Right cardiac atrium (tissue), 5 donors: ENCODE data around the gene NEUROG1. TPM values are rescaled to one million over a fixed set of nuclear protein-coding genes. Genes with fewer than 3 reads are reported as not detected.
A peak's percentile ranks its signal among the peaks of the same experiment; 100 is the strongest.
"Not testable (repeated sequence)": the region's sequence is repeated elsewhere in the genome, so short reads cannot be mapped to it uniquely, and the experiment has no call there.

Source experiments
- ATAC-seq, 2 donors: fragments of 200-7000 bp; cut with Tn5 transposase; one replicate each; pipeline versions ENCODE4 v1.8.0 to v1.9.1; 2020; ENCODE audit warnings: moderate library complexity in 2 of 2, mild to moderate bottlenecking in 1 of 2
- DNase-seq, 3 donors: peaks; one replicate each; pipeline ENCODE4 v3.0.0-alpha.2; 2020
- H3K27ac ChIP-seq: one replicate; pipeline ENCODE4 v1.5.1; 2013; ENCODE audit warnings: mild to moderate bottlenecking, low read length, control low read depth, moderate library complexity
- H3K27me3 ChIP-seq: one replicate; pipeline ENCODE4 v1.6.1; 2013; ENCODE audit not compliant: control insufficient read depth, insufficient read depth
- H3K4me1 ChIP-seq: one replicate; pipeline ENCODE4 v1.6.1; 2013; ENCODE audit warnings: low read length; ENCODE audit not compliant: control insufficient read depth, insufficient read depth
- H3K4me3 ChIP-seq: one replicate; pipeline ENCODE4 v1.5.1; 2013; ENCODE audit warnings: low read length, control low read depth
- H3K9me3 ChIP-seq: one replicate; pipeline ENCODE4 v1.6.1; 2013; ENCODE audit warnings: low read length; ENCODE audit not compliant: control insufficient read depth
- WGBS: extraction: QIAGEN DNeasy Blood & Tissue Kit; methylation state at CpG from one replicate; pipeline ENCODE4 v1.1.7; 2013; 5-methylcytosine and 5-hydroxymethylcytosine counted together
- intact Hi-C, 4 donors: fragments of 100-400 bp; cut with DNase I; formaldehyde crosslinking; loops; one replicate each; pipeline versions ENCODE4 v1.11.0 to v1.14.0; 2022 to 2023
- polyA plus RNA-seq: library from polyadenylated mRNA; stranded (reverse); fragments of 200-250 nt; gene quantifications from one replicate; pipeline ENCODE4 v1.2.3, GENCODE V29; 2013
- total RNA-seq, 4 donors: library from RNA; stranded (reverse); fragmentation: NEBNext Ultra II Directional; extraction: Animal tissue kit (Norgen Biotek cat#: 25700); gene quantifications; one replicate each; pipeline ENCODE4 v1.2.1, GENCODE V29; 2021
- donor health status: healthy with polysubstance abuse.
- donor health status: DM: no; HTN: yes; CAD: no.
- donor health status: DM: no; HTN: no; CAD: no.
- donor health status: DM: no; HTN: yes; CAD: no; lungs with severe emphysema.
- donor health status: DM: yes; HTN: yes; CAD: no.

The NEUROG1 gene
- total and polyA plus RNA-seq, 5 donors: not detected

GRCh38 chr5:135505973-135506372 is 29.8 kb downstream of the NEUROG1 start:
- Histone ChIP-seq H3K4me1 (no peaks in the 10 kb centered on the region), H3K9me3 (no peaks in the 10 kb centered on the region), H3K27me3 (peaks cover 5% of the 10 kb centered on the region), H3K27ac (no peak overlapping the region), H3K4me3 (no peak overlapping the region)
- intact Hi-C loops: no loop called here
- DNase-seq: no peak
- 46% methylated on average over 2 of the region's 2 CpGs for WGBS
- ATAC-seq: no peak

- intact Hi-C loops: no loop called here
- no peaks in the 10 kb centered on the region for H3K9me3 ChIP-seq
- H3K4me1 ChIP-seq: no peaks in the 10 kb centered on the region
- no peak overlapping the region for H3K4me3 ChIP-seq
- no peak overlapping the region for H3K27ac ChIP-seq
- WGBS: 90% methylated on average over 3 of the region's 3 CpGs
- ATAC-seq (no peak), DNase-seq (no peak)
- H3K27me3 ChIP-seq: peaks cover 2% of the 10 kb centered on the region
Observed at GRCh38 chr5:135504376-135504775, 31.4 kb downstream of the NEUROG1 start.

- Histone ChIP-seq H3K27me3 (peaks cover 2% of the 10 kb centered on the region), H3K4me3 (no peak overlapping the region), H3K9me3 (no peaks in the 10 kb centered on the region), H3K27ac (no peak overlapping the region), H3K4me1 (no peaks in the 10 kb centered on the region)
- 70% methylated on average over 4 of the region's 4 CpGs for WGBS
- ATAC-seq: no peak
- intact Hi-C loops: no loop called here
- no peak for DNase-seq
Observed at GRCh38 chr5:135503871-135504270, 31.9 kb downstream of the NEUROG1 start.

- intact Hi-C loops: no loop called here
- WGBS: 76% methylated on average over 8 of the region's 8 CpGs
- H3K4me1 ChIP-seq: no peaks in the 10 kb centered on the region
- H3K27me3 ChIP-seq: peaks cover 2% of the 10 kb centered on the region
- ATAC-seq: no peak
- H3K27ac ChIP-seq: no peak overlapping the region
- H3K9me3 ChIP-seq: no peaks in the 10 kb centered on the region
- DNase-seq: no peak
- no peak overlapping the region for H3K4me3 ChIP-seq
Observed at GRCh38 chr5:135502836-135503520, 32.8 kb downstream of the NEUROG1 start.

- Histone ChIP-seq H3K4me3 (no peak overlapping the region), H3K27me3 (peaks cover 2% of the 10 kb centered on the region), H3K27ac (no peak overlapping the region), H3K4me1 (no peaks in the 10 kb centered on the region), H3K9me3 (no peaks in the 10 kb centered on the region)
- ATAC-seq (no peak), DNase-seq (no peak)
- 62% methylated on average over 2 of the region's 2 CpGs for WGBS
- intact Hi-C loops: no loop called here
Observed at GRCh38 chr5:135501965-135502364, 33.8 kb downstream of the NEUROG1 start.

- Histone ChIP-seq H3K4me3 (no peak overlapping the region), H3K27ac (no peak overlapping the region), H3K4me1 (no peaks in the 10 kb centered on the region), H3K9me3 (no peaks in the 10 kb centered on the region), H3K27me3 (peaks cover 2% of the 10 kb centered on the region)
- intact Hi-C loops: no loop called here
- ATAC-seq (no peak), DNase-seq (no peak)
- WGBS: 76% methylated on average over 2 of the region's 2 CpGs
Observed at GRCh38 chr5:135498637-135498995, 37.1 kb downstream of the NEUROG1 start.

GRCh38 chr5:135497971-135498636 is 37.7 kb downstream of the NEUROG1 start:
- H3K9me3 ChIP-seq: no peaks in the 10 kb centered on the region
- H3K27ac ChIP-seq: no peak overlapping the region
- H3K27me3 ChIP-seq: peaks cover 2% of the 10 kb centered on the region
- 70% methylated on average over 8 of the region's 8 CpGs for WGBS
- intact Hi-C loops: no loop called here
- DNase-seq (no peak), ATAC-seq (no peak)
- H3K4me1 ChIP-seq: no peaks in the 10 kb centered on the region
- H3K4me3 ChIP-seq: no peak overlapping the region

GRCh38 chr5:135495531-135495930 is 40.2 kb downstream of the NEUROG1 start:
- DNase-seq, H3K27ac ChIP-seq, H3K4me3 ChIP-seq, H3K27me3 ChIP-seq, H3K4me1 ChIP-seq, H3K9me3 ChIP-seq, ATAC-seq, intact Hi-C loops: not testable (repeated sequence)
- 80% methylated on average over 4 of the region's 4 CpGs for WGBS

- H3K9me3 ChIP-seq: no peaks in the 10 kb centered on the region
- DNase-seq: no peak
- WGBS: 81% methylated on average over 5 of the region's 5 CpGs
- intact Hi-C loops: no loop called here
- H3K4me1 ChIP-seq: peaks cover 4% of the 10 kb centered on the region
- ATAC-seq: no peak
- no peak overlapping the region for H3K4me3 ChIP-seq
- H3K27me3 ChIP-seq: no peaks in the 10 kb centered on the region
- no peak overlapping the region for H3K27ac ChIP-seq
Observed at GRCh38 chr5:135494196-135494595, 41.6 kb downstream of the NEUROG1 start.

- Histone ChIP-seq H3K27me3 (no peaks in the 10 kb centered on the region), H3K4me1 (peaks cover 6% of the 10 kb centered on the region), H3K9me3 (no peaks in the 10 kb centered on the region), H3K27ac (no peak overlapping the region), H3K4me3 (no peak overlapping the region)
- WGBS: 75% methylated on average over 8 of the region's 8 CpGs
- ATAC-seq: peak in 1 of 2 donors; percentile 9
- DNase-seq: no peak
- intact Hi-C loops: no loop called here
Observed at GRCh38 chr5:135493406-135494180, 42.2 kb downstream of the NEUROG1 start.

- intact Hi-C loops: no loop called here
- 56% methylated on average over 3 of the region's 3 CpGs for WGBS
Observed at GRCh38 chr5:135492319-135492626, 43.5 kb downstream of the NEUROG1 start.

More at GRCh38 chr5:135492319-135492626, 43.5 kb downstream of the NEUROG1 start:
- Histone ChIP-seq H3K9me3 (no peaks in the 10 kb centered on the region), H3K27ac (no peak overlapping the region), H3K27me3 (no peaks in the 10 kb centered on the region), H3K4me1 (peaks cover 6% of the 10 kb centered on the region), H3K4me3 (no peak overlapping the region)
- DNase-seq (no peak), ATAC-seq (no peak)
